GM12878 (cell line): Measurements from ENCODE around the gene AIFM1.

Experiments used
- KAT2A ChIP-seq: conservative IDR thresholded peaks from 2 replicates; pipeline ENCODE4 v1.6.1; 2011; ENCODE audit warnings: low read depth, low read length; ENCODE audit not compliant: control insufficient read depth
- POLR2A ChIP-seq: IDR thresholded peaks from 2 replicates; pipeline ENCODE4 v1.6.1; 2011; ENCODE audit warnings: low read depth, mild to moderate bottlenecking, low read length
- POLR2AphosphoS5 ChIP-seq: IDR thresholded peaks from 2 replicates; pipeline ENCODE4 v1.6.1; 2011; ENCODE audit warnings: mild to moderate bottlenecking, low read length, inconsistent platforms
- RB1 ChIP-seq: fragments of 450-650 bp; formaldehyde crosslinking; IDR thresholded peaks from 2 replicates; pipeline ENCODE4 v1.6.1; 2017; ENCODE audit warnings: mild to moderate bottlenecking, borderline replicate concordance
- ZBED1 ChIP-seq: IDR thresholded peaks from 2 replicates; pipeline ENCODE4 v1.6.1; 2016; ENCODE audit warnings: borderline replicate concordance
- ZNF384 ChIP-seq: IDR thresholded peaks from 2 replicates; pipeline ENCODE4 v1.6.1; 2012; ENCODE audit warnings: low read depth, mild to moderate bottlenecking, low read length, improper control_type of control experiment, borderline replicate concordance
- TF ChIP-seq, protein P1 (sequence below): fragments of 450-650 bp; IDR thresholded peaks from 2 replicates; pipeline ENCODE4 v1.6.1; 2017; ENCODE audit warnings: mild to moderate bottlenecking
- TF ChIP-seq, protein P2 (sequence below), 3 experiments: IDR thresholded peaks in 2 of 3; conservative IDR thresholded peaks in 1 of 3; 2 replicates each; pipeline ENCODE4 v1.5.1; 2011; ENCODE audit warnings: low read depth in 3 of 3, low read length in 3 of 3, mild to moderate bottlenecking in 3 of 3, control low read depth in 2 of 3, moderate library complexity in 2 of 3, inconsistent platforms in 1 of 3, mixed read lengths in 1 of 3; ENCODE audit not compliant: control insufficient read depth in 2 of 3, insufficient read depth in 1 of 3; ENCODE audit errors: extremely low read depth in 1 of 3
- TF ChIP-seq, protein P3 (sequence below): fragments of 450-650 bp; IDR thresholded peaks from 2 replicates; pipeline ENCODE4 v1.6.1; 2017; ENCODE audit warnings: mild to moderate bottlenecking, moderate library complexity

DNA sequence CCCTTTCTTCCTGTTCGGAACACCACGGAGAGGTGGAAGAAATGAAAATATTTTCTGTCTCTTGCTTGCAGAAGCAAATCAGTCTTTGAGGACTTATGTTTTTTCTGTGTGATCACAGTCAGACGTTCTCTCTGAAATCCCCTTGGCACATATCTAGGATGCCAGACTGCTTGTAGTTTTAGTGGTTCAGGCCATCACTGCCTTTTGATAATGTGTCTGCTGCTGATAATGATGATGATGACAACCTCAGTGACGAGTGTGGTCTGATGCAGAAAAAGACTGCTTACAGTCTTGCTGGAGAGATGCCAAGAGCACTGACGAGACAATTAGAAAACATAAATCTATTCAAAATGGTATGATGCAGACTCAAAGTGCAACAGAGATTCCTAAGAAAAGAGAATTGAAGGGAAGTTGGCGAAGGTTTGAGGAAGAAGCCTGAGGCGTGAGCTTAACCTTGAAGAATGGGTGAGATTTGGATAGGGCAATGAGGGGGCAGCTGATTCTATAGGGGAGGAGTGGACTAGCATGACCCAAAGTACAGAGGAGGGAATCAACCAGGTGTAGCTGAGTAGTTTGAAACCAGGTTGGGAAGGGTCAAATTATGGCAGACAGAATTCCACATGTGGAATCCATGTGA lies 14.1 kb upstream of the AIFM1 start:
- TF ChIP-seq POLR2AphosphoS5 (no peak), ZNF384 (no peak), KAT2A (no peak), POLR2A (no peak), RB1 (no peak), ZBED1 (no peak)
- TF ChIP-seq, protein P1, sequence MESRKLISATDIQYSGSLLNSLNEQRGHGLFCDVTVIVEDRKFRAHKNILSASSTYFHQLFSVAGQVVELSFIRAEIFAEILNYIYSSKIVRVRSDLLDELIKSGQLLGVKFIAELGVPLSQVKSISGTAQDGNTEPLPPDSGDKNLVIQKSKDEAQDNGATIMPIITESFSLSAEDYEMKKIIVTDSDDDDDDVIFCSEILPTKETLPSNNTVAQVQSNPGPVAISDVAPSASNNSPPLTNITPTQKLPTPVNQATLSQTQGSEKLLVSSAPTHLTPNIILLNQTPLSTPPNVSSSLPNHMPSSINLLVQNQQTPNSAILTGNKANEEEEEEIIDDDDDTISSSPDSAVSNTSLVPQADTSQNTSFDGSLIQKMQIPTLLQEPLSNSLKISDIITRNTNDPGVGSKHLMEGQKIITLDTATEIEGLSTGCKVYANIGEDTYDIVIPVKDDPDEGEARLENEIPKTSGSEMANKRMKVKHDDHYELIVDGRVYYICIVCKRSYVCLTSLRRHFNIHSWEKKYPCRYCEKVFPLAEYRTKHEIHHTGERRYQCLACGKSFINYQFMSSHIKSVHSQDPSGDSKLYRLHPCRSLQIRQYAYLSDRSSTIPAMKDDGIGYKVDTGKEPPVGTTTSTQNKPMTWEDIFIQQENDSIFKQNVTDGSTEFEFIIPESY = no peak
- TF ChIP-seq, protein P2, sequence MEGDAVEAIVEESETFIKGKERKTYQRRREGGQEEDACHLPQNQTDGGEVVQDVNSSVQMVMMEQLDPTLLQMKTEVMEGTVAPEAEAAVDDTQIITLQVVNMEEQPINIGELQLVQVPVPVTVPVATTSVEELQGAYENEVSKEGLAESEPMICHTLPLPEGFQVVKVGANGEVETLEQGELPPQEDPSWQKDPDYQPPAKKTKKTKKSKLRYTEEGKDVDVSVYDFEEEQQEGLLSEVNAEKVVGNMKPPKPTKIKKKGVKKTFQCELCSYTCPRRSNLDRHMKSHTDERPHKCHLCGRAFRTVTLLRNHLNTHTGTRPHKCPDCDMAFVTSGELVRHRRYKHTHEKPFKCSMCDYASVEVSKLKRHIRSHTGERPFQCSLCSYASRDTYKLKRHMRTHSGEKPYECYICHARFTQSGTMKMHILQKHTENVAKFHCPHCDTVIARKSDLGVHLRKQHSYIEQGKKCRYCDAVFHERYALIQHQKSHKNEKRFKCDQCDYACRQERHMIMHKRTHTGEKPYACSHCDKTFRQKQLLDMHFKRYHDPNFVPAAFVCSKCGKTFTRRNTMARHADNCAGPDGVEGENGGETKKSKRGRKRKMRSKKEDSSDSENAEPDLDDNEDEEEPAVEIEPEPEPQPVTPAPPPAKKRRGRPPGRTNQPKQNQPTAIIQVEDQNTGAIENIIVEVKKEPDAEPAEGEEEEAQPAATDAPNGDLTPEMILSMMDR (IDR thresholded peaks at IDR 0.05 in 2 of 3, conservative IDR thresholded peaks at IDR 0.05 in 1 of 3; ENCODE audit: control insufficient read depth in 2 of 3, extremely low read depth in 1 of 3, insufficient read depth in 1 of 3, low read depth in 3 of 3, low read length in 3 of 3) = no peak
- TF ChIP-seq, protein P3, sequence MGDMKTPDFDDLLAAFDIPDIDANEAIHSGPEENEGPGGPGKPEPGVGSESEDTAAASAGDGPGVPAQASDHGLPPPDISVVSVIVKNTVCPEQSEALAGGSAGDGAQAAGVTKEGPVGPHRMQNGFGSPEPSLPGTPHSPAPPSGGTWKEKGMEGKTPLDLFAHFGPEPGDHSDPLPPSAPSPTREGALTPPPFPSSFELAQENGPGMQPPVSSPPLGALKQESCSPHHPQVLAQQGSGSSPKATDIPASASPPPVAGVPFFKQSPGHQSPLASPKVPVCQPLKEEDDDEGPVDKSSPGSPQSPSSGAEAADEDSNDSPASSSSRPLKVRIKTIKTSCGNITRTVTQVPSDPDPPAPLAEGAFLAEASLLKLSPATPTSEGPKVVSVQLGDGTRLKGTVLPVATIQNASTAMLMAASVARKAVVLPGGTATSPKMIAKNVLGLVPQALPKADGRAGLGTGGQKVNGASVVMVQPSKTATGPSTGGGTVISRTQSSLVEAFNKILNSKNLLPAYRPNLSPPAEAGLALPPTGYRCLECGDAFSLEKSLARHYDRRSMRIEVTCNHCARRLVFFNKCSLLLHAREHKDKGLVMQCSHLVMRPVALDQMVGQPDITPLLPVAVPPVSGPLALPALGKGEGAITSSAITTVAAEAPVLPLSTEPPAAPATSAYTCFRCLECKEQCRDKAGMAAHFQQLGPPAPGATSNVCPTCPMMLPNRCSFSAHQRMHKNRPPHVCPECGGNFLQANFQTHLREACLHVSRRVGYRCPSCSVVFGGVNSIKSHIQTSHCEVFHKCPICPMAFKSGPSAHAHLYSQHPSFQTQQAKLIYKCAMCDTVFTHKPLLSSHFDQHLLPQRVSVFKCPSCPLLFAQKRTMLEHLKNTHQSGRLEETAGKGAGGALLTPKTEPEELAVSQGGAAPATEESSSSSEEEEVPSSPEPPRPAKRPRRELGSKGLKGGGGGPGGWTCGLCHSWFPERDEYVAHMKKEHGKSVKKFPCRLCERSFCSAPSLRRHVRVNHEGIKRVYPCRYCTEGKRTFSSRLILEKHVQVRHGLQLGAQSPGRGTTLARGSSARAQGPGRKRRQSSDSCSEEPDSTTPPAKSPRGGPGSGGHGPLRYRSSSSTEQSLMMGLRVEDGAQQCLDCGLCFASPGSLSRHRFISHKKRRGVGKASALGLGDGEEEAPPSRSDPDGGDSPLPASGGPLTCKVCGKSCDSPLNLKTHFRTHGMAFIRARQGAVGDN = no peak
